ENCODE data around the gene GRM7. TPM values are rescaled to one million over a fixed set of nuclear protein-coding genes. Genes with fewer than 3 reads are reported as not detected.

The GRM7 gene
- total RNA-seq, 1 experiment from 2014 or later: not detected

DNA sequence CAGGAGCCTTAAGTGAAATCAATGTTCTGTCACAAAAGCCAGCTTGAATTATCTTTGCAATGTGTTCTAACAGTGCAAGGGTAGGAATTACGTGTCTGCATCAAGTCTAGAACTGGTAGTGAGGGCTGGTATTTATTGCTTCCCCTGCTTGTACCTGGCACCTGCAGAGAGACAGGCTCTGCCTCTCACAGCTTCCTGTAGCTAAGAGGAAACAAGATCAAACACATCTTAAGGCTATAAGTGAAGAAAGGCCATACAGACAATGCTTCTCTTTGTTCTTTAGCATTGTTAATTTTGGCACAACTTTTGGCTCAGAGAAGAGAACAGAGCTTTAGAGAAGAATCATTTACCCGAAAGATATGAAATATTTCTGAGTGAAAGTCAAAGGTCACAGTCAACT, 479.9 kb downstream of the GRM7 start:
- DNase-seq (ENCODE audit: low spot score): no peak

DNA sequence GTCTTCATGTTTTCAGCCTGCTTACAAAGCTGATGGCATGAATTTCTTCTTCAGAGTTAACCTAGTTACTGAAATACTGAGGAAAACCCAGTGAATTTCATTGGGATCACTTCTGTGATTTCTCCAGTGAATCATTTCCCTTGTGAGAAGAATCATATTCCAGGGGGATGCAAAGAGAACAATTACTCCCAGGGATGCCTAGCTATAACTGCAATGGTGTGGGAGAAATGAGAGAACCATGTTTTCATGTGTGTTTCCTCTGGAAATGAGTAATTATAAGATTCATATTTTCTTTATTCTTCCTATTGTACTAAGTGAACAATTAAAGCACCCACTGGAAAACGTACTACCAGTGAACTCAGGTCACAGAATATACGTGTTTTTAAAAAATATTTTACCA, 485.4 kb downstream of the GRM7 start:
- no peak overlapping the region for H3K27ac ChIP-seq (ENCODE audit: low read depth, low read length, poor library complexity, severe bottlenecking)
- POLR2A ChIA-PET (ENCODE audit: low non-redundant PET): no interaction called here
- no peaks in the 10 kb centered on the region for H3K9me3 ChIP-seq (ENCODE audit: low read depth, low read length, poor library complexity, severe bottlenecking)
- CTCF ChIA-PET: no interaction called here
- no peaks in the 10 kb centered on the region for H3K4me1 ChIP-seq (ENCODE audit: insufficient read depth, low read length, poor library complexity, severe bottlenecking)
- intact Hi-C loops (cut with micrococcal nuclease; ENCODE audit: unreplicated experiment): no loop called here
- H3K36me3 ChIP-seq (ENCODE audit: insufficient read depth, low read length, poor library complexity, severe bottlenecking): no peaks in the 10 kb centered on the region
- H3K27me3 ChIP-seq (replicated peaks; ENCODE audit: insufficient read depth, low read depth, low read length, poor library complexity): no peaks in the 10 kb centered on the region
- TF ChIP-seq, protein P1, sequence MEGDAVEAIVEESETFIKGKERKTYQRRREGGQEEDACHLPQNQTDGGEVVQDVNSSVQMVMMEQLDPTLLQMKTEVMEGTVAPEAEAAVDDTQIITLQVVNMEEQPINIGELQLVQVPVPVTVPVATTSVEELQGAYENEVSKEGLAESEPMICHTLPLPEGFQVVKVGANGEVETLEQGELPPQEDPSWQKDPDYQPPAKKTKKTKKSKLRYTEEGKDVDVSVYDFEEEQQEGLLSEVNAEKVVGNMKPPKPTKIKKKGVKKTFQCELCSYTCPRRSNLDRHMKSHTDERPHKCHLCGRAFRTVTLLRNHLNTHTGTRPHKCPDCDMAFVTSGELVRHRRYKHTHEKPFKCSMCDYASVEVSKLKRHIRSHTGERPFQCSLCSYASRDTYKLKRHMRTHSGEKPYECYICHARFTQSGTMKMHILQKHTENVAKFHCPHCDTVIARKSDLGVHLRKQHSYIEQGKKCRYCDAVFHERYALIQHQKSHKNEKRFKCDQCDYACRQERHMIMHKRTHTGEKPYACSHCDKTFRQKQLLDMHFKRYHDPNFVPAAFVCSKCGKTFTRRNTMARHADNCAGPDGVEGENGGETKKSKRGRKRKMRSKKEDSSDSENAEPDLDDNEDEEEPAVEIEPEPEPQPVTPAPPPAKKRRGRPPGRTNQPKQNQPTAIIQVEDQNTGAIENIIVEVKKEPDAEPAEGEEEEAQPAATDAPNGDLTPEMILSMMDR (conservative IDR thresholded peaks at IDR 0.05; ENCODE audit: low read depth, low read length): no peak
- TF ChIP-seq EZH2 (IDR thresholded peaks at IDR 0.05; ENCODE audit: borderline replicate concordance, low read depth, low read length, poor library complexity, severe bottlenecking): no peak
- no TSS peak for BruUV-seq (replicated peaks)
- no peak overlapping the region for H3K4me3 ChIP-seq (ENCODE audit: low read depth, low read length, poor library complexity, severe bottlenecking)
- no peak for DNase-seq (ENCODE audit: low spot score)

More for the DNA sequence above, 479.9 kb downstream of the GRM7 start:
- Histone ChIP-seq H3K27ac (ENCODE audit: low read depth, low read length, poor library complexity, severe bottlenecking) (no peak overlapping the region), H3K4me3 (ENCODE audit: low read depth, low read length, poor library complexity, severe bottlenecking) (no peak overlapping the region), H3K27me3 (replicated peaks; ENCODE audit: insufficient read depth, low read depth, low read length, poor library complexity) (no peaks in the 10 kb centered on the region), H3K9me3 (ENCODE audit: low read depth, low read length, poor library complexity, severe bottlenecking) (no peaks in the 10 kb centered on the region), H3K4me1 (ENCODE audit: insufficient read depth, low read length, poor library complexity, severe bottlenecking) (no peaks in the 10 kb centered on the region), H3K36me3 (ENCODE audit: insufficient read depth, low read length, poor library complexity, severe bottlenecking) (no peaks in the 10 kb centered on the region)
- POLR2A ChIA-PET (ENCODE audit: low non-redundant PET): no interaction called here
- TF ChIP-seq EZH2 (IDR thresholded peaks at IDR 0.05; ENCODE audit: borderline replicate concordance, low read depth, low read length, poor library complexity, severe bottlenecking): no peak
- TF ChIP-seq, protein P1 (conservative IDR thresholded peaks at IDR 0.05; ENCODE audit: low read depth, low read length): no peak
- intact Hi-C loops (cut with micrococcal nuclease; ENCODE audit: unreplicated experiment): no loop called here
- BruUV-seq (replicated peaks): no TSS peak
- CTCF ChIA-PET: no interaction called here

DNA sequence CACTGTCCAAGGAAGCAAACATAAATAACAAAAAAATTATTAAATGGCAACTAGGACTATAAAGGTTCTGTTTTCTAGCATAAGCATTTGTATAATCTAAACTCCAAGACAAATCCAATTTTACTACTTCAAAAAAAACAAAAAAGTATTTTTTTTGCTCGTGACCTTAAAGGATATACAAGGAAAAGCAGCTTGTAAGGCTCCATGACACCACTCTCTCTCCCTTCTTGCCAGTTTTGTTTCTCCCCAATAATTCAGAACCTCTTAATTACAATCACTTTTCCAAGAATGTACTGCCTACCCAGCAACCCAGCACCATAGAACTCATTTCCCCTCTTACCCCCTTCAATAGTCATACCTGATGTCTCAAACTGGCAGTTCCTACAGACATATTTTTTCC, 496.2 kb downstream of the GRM7 start:
- POLR2A ChIA-PET (ENCODE audit: low non-redundant PET): no interaction called here
- Histone ChIP-seq H3K9me3 (ENCODE audit: low read depth, low read length, poor library complexity, severe bottlenecking) (no peaks in the 10 kb centered on the region), H3K4me3 (ENCODE audit: low read depth, low read length, poor library complexity, severe bottlenecking) (no peak overlapping the region), H3K36me3 (ENCODE audit: insufficient read depth, low read length, poor library complexity, severe bottlenecking) (no peaks in the 10 kb centered on the region), H3K4me1 (ENCODE audit: insufficient read depth, low read length, poor library complexity, severe bottlenecking) (no peaks in the 10 kb centered on the region), H3K27me3 (replicated peaks; ENCODE audit: insufficient read depth, low read depth, low read length, poor library complexity) (no peaks in the 10 kb centered on the region), H3K27ac (ENCODE audit: low read depth, low read length, poor library complexity, severe bottlenecking) (no peak overlapping the region)
- TF ChIP-seq, protein P1 (conservative IDR thresholded peaks at IDR 0.05; ENCODE audit: low read depth, low read length): no peak
- TF ChIP-seq EZH2 (IDR thresholded peaks at IDR 0.05; ENCODE audit: borderline replicate concordance, low read depth, low read length, poor library complexity, severe bottlenecking): no peak
- CTCF ChIA-PET: no interaction called here
- intact Hi-C loops (cut with micrococcal nuclease; ENCODE audit: unreplicated experiment): no loop called here
- no TSS peak for BruUV-seq (replicated peaks)
- DNase-seq (ENCODE audit: low spot score): no peak

Data from A673 (cell line).